ENCODE results near the gene TNFRSF8. TPM values are rescaled to one million over a fixed set of nuclear protein-coding genes. Genes with fewer than 3 reads are reported as not detected.

Gene TNFRSF8
- polyA plus RNA-seq, 1 donor (not counting 4 experiments of a cell fraction or from before 2014, with no cell fraction given): 0.03 TPM

DNA sequence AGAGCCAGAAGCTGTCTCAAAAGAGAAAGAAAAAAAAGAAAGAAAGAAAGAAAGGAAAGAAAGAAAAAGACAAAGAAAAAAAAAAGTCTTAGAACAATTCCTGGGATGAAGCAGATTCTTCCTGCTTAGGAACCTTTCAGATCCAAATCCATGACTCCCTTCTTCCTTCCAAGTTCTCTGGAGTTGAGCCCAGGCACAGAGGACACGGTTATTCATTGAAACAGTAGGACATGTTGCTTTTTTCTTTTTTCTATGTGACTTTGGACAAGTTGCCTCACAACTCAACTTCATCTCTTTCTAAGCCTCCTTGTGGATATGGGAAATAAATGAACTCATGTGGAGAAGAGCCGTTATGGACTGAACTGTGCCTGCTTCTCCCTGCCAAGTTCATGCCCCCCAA is 14.7 kb upstream of the TNFRSF8 start:
- no peak overlapping the region for H3K27ac ChIP-seq (ENCODE audit: control insufficient read depth, insufficient read depth, low read length)
- H3K9ac ChIP-seq (ENCODE audit: control insufficient read depth, extremely low read depth, insufficient read depth, low read length): no peak overlapping the region
- dilution Hi-C loops (cut with MboI; ENCODE audit: extremely low pct_ligation_motif_present, low sequenced_read_pairs): no loop called here
- no peaks in the 10 kb centered on the region for H4K20me1 ChIP-seq (ENCODE audit: control insufficient read depth, extremely low read depth, insufficient read depth, low read length)
- no peaks in the 10 kb centered on the region for H3K79me2 ChIP-seq (ENCODE audit: control insufficient read depth, insufficient read depth, low read length)
- no peak overlapping the region for H3K4me3 ChIP-seq (ENCODE audit: control insufficient read depth in 2 of 3, extremely low read depth in 1 of 3, insufficient read depth in 2 of 3, low read depth in 1 of 3, low read length in 3 of 3)
- H3K9me3 ChIP-seq (ENCODE audit: control insufficient read depth, low read depth, low read length): no peaks in the 10 kb centered on the region
- H2AFZ ChIP-seq (ENCODE audit: control insufficient read depth, low read length): no peak overlapping the region
- TF ChIP-seq, protein P1, sequence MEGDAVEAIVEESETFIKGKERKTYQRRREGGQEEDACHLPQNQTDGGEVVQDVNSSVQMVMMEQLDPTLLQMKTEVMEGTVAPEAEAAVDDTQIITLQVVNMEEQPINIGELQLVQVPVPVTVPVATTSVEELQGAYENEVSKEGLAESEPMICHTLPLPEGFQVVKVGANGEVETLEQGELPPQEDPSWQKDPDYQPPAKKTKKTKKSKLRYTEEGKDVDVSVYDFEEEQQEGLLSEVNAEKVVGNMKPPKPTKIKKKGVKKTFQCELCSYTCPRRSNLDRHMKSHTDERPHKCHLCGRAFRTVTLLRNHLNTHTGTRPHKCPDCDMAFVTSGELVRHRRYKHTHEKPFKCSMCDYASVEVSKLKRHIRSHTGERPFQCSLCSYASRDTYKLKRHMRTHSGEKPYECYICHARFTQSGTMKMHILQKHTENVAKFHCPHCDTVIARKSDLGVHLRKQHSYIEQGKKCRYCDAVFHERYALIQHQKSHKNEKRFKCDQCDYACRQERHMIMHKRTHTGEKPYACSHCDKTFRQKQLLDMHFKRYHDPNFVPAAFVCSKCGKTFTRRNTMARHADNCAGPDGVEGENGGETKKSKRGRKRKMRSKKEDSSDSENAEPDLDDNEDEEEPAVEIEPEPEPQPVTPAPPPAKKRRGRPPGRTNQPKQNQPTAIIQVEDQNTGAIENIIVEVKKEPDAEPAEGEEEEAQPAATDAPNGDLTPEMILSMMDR (optimal IDR thresholded peaks at IDR 0.05 in 1 of 3, IDR thresholded peaks at IDR 0.05 in 1 of 3, conservative IDR thresholded peaks at IDR 0.05 in 1 of 3; ENCODE audit: extremely low read depth in 1 of 3, insufficient read depth in 2 of 3, low read length in 3 of 3): no peak
- TF ChIP-seq EZH2 (IDR thresholded peaks at IDR 0.05; ENCODE audit: low read length): no peak
- no peak for DNase-seq (ENCODE audit: low read depth, low spot score)
- H3K9me1 ChIP-seq (ENCODE audit: control insufficient read depth, extremely low read depth, insufficient read depth, low read length): peaks cover 3% of the 10 kb centered on the region
- FAIRE-seq: no peak
- no peaks in the 10 kb centered on the region for H3K36me3 ChIP-seq (ENCODE audit: control insufficient read depth in 2 of 2, extremely low read depth in 1 of 2, insufficient read depth in 2 of 2, low read length in 2 of 2)
- H3K27me3 ChIP-seq (ENCODE audit: control insufficient read depth, extremely low read depth, insufficient read depth, low read length): peaks cover 9% of the 10 kb centered on the region
- no peak overlapping the region for H3K4me2 ChIP-seq (ENCODE audit: control insufficient read depth, extremely low read depth, insufficient read depth, low read depth, low read length)
- H3K4me1 ChIP-seq (ENCODE audit: control insufficient read depth, extremely low read depth, insufficient read depth, low read length): peaks cover 9% of the 10 kb centered on the region

DNA sequence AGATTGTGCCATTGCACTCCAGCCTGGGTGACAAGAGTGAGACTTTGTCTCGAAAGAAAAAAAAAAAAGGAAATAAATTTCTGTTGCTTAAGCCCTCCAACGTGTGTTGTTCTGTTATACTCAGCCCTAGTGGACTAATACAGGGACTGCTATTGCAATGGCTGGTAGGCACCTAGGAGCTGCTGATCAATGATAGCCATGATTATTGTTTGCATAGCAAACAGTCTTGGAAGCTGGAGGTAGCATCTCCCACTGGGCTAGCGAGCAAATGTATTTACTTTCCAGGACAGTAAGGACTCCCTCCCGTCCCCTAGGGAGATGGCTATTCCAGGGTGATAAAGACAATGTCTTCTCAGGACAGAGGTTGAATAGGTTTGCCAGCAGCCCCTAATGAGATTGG is 13.5 kb upstream of the TNFRSF8 start:
- peaks cover 3% of the 10 kb centered on the region for H3K9me1 ChIP-seq (ENCODE audit: control insufficient read depth, extremely low read depth, insufficient read depth, low read length)
- peaks cover 12% of the 10 kb centered on the region for H3K4me1 ChIP-seq (ENCODE audit: control insufficient read depth, extremely low read depth, insufficient read depth, low read length)
- peaks cover 9% of the 10 kb centered on the region for H3K27me3 ChIP-seq (ENCODE audit: control insufficient read depth, extremely low read depth, insufficient read depth, low read length)
- no peak overlapping the region for H2AFZ ChIP-seq (ENCODE audit: control insufficient read depth, low read length)
- dilution Hi-C loops (cut with MboI; ENCODE audit: extremely low pct_ligation_motif_present, low sequenced_read_pairs): no loop called here
- H3K4me3 ChIP-seq (ENCODE audit: control insufficient read depth in 2 of 3, extremely low read depth in 1 of 3, insufficient read depth in 2 of 3, low read depth in 1 of 3, low read length in 3 of 3): no peak overlapping the region
- TF ChIP-seq, protein P1 (optimal IDR thresholded peaks at IDR 0.05 in 1 of 3, IDR thresholded peaks at IDR 0.05 in 1 of 3, conservative IDR thresholded peaks at IDR 0.05 in 1 of 3; ENCODE audit: extremely low read depth in 1 of 3, insufficient read depth in 2 of 3, low read length in 3 of 3): no peak
- no peak for TF ChIP-seq EZH2 (IDR thresholded peaks at IDR 0.05; ENCODE audit: low read length)
- no peaks in the 10 kb centered on the region for H3K36me3 ChIP-seq (ENCODE audit: control insufficient read depth in 2 of 2, extremely low read depth in 1 of 2, insufficient read depth in 2 of 2, low read length in 2 of 2)
- H4K20me1 ChIP-seq (ENCODE audit: control insufficient read depth, extremely low read depth, insufficient read depth, low read length): no peaks in the 10 kb centered on the region
- H3K4me2 ChIP-seq (ENCODE audit: control insufficient read depth, extremely low read depth, insufficient read depth, low read depth, low read length): no peak overlapping the region
- no peak for DNase-seq (ENCODE audit: low read depth, low spot score)
- no peaks in the 10 kb centered on the region for H3K79me2 ChIP-seq (ENCODE audit: control insufficient read depth, insufficient read depth, low read length)
- no peak overlapping the region for H3K27ac ChIP-seq (ENCODE audit: control insufficient read depth, insufficient read depth, low read length)
- FAIRE-seq: no peak
- H3K9ac ChIP-seq (ENCODE audit: control insufficient read depth, extremely low read depth, insufficient read depth, low read length): no peak overlapping the region
- H3K9me3 ChIP-seq (ENCODE audit: control insufficient read depth, low read depth, low read length): no peaks in the 10 kb centered on the region

Data from keratinocyte (primary cell).